OCI-LY3 (cell line): ENCODE data around the gene SPACA6.

Experiments used
- EZH2phosphoT487 ChIP-seq: fragments of 200-600 bp; shearing (Covaris generic); IDR thresholded peaks from 2 replicates; pipeline ENCODE4 v1.6.1; 2018; ENCODE audit warnings: antibody characterized with exemption, mixed run types, low read depth
- TF ChIP-seq, protein P1 (sequence below): fragments of 200-600, 300-600 bp; sonication (generic); IDR thresholded peaks from 2 replicates; pipeline ENCODE4 v1.5.1; 2014; ENCODE audit warnings: antibody characterized with exemption, low read length, low read depth

DNA sequence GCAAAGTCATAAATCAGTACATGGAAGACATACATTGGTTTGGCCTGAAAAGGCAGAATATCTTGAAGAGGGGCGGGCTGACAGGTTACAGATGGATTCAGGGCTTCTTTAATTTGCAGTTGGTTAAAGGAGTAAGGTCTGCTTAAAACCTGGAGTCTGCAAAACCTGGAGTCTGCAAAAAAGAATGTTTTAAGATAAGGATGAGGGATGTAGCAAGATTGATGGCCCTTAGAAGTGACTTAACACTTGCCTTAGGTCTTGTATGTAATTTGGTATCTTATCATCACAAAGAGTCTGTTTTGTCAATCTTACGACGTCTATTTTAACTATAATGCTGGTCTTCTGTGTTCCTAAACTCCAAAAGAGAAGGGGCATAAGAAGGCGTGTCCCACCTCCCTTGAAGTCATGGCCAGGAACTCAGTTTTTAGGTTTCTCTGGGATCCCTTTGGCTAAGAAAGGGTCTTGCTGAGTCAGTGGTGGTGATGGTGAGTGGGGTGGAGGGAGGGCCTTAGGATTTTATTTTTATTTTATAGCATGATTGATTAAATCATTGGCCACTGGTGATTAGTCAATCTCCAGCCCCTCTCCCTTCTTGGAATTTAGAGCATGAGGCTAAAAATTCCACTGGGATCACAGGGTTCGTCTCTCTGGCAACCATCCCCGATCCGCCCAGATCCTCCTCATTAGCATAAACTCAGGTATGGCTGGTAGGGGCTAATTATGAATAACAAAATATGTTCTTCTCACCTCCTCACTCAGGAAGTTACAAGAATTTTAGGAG, 40.8 kb downstream of the SPACA6 start:
- TF ChIP-seq, protein P1, sequence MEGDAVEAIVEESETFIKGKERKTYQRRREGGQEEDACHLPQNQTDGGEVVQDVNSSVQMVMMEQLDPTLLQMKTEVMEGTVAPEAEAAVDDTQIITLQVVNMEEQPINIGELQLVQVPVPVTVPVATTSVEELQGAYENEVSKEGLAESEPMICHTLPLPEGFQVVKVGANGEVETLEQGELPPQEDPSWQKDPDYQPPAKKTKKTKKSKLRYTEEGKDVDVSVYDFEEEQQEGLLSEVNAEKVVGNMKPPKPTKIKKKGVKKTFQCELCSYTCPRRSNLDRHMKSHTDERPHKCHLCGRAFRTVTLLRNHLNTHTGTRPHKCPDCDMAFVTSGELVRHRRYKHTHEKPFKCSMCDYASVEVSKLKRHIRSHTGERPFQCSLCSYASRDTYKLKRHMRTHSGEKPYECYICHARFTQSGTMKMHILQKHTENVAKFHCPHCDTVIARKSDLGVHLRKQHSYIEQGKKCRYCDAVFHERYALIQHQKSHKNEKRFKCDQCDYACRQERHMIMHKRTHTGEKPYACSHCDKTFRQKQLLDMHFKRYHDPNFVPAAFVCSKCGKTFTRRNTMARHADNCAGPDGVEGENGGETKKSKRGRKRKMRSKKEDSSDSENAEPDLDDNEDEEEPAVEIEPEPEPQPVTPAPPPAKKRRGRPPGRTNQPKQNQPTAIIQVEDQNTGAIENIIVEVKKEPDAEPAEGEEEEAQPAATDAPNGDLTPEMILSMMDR, result no peak
- no peak for TF ChIP-seq EZH2phosphoT487
